HG03520 (cell line): ENCODE data around the gene MKKS.

Experiments used
- ATAC-seq: cut with Tn5 transposase; IDR thresholded peaks from one replicate; pipeline ENCODE4 v1.9.1; 2021; ENCODE audit warnings: mild to moderate bottlenecking, moderate library complexity; ENCODE audit not compliant: unreplicated experiment

Gene MKKS

DNA sequence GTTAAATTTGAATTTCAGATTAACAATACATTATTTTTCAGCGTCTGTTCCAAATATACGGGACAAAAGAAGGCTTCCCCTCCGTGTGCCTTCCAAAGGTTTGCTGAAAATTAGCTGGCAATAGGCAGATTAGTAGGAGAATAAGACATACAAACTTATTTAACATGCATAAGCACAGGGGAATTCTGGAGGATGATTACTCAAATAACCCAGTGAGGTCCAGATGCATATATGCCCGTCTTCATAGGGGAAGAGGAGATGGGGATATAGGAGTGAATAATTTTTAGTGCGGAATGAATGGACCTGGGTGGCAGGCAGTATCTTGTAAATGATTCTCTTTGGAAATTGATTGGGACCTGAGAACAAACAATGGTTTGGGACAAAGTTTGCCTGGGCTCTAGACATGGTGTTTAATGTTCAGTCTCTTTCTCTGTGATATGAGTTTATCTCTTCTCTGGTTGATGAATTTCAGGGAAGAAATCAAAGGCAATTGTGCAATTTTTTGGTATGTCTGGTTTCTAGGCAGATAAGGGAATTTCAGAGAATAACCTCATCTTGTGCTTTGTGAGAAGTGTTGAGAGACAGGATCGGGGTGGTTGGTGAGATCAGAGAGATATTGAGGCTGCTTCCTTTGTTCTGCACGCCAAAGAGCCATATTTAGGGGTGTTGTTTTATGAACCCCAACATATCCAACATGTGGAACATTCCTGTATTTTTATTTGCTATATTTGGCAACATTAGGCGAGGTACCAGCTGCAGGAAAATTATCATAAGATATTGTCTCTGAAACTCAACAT lies 63.7 kb downstream of the MKKS start:
- ATAC-seq: no peak

DNA sequence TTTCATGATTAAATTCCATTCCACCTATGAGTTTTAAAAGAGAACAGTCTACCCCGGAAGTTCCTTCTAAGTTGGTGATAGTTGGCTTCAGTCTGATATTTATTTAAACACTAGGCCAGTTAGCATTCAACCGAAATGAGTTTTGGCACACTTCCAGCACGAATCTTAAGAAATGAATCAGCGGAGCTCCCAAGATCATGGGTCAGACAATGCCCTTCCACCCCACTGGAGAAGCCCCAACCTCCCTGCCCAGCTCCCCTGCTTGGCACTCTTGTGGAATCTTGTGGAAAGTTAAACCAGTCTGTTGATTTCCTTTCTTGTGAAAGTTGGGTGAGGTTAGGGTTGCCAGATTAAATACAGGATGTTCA lies 64.3 kb downstream of the MKKS start:
- ATAC-seq: no peak

GRCh38 chr20:10368702-10369041 lies 65.3 kb downstream of the MKKS start:
- no peak for ATAC-seq

DNA sequence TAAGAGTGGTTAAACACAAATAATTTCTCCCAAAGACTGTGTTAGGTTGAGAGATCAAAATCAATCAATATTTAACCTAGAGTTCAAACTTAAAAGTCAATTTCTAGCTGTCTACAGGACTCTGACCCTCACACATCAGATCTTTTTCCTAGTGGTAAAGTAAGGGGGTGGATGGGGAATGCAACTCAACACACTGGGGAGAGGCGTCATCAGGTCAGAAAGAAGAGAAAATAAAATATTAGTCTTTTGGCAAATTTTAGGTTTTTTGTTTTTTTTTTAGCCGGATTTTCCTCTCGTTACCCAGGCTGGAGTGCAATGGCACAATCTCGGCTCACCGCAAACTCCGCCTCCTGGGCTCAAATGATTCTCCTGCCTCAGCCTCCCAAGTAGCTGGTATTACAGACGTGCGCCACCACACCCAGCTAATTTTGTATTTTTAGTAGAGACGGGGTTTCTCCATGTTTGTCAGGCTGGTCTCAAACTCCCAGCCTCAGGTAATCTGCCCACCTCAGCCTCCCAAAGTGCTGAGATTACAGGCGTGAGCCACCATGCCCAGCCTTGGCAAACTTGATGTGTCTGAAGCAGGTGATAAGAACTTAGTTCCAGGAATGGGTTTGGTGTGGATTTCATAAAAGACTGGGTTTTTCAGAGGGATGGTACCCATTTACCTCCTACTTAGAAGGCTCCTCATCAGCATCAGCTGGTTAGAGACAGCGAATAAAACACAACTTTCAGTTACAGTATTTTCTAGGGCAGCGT lies 65.9 kb downstream of the MKKS start:
- ATAC-seq: no peak

- no peak for ATAC-seq
Measured at GRCh38 chr20:10367693-10367942, 66.4 kb downstream of the MKKS start.

DNA sequence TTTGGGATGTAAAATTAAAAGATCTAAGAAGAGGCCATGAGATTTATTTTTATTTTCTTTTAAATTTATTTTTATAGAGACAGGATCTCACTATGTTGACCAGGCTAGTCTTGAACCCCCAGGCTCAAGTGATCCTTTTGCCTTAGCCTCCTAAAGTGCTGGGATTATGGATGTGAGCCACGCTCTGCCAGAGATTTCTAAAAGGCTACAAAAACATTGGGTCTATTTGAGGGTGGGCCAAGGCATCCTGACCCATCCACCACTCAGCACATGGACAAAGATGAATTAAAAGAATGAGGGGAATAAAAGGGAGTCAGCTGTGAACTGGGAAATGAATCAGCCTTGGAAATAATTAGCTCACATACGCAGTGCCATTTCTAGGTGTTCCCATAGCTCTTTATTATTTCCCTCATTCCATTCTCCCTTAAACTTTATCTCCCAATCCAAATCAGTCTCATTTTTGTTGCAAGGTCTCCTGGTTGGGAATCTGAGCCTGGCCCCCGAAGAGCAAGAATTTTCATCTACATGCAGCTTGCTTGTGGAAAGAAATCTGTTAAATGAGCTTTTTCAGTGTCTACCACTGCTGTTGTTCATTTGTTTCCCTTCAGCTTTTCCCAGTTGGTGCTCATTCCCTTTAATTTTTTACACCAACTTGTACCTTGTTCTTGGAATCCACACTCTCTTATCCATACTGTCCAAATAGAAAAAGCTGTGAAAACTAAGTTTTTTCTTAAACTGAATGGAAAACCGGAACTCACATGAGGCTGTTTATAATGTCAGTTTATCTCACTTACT lies 66.9 kb downstream of the MKKS start:
- no peak for ATAC-seq

- ATAC-seq: peak; percentile 48
Measured at GRCh38 chr20:10362674-10363073, 71.3 kb downstream of the MKKS start.

- no peak for ATAC-seq
Measured at GRCh38 chr20:10360878-10361277, 73.1 kb downstream of the MKKS start.

- no peak for ATAC-seq
Measured at GRCh38 chr20:10359621-10360040, 74.4 kb downstream of the MKKS start.

DNA sequence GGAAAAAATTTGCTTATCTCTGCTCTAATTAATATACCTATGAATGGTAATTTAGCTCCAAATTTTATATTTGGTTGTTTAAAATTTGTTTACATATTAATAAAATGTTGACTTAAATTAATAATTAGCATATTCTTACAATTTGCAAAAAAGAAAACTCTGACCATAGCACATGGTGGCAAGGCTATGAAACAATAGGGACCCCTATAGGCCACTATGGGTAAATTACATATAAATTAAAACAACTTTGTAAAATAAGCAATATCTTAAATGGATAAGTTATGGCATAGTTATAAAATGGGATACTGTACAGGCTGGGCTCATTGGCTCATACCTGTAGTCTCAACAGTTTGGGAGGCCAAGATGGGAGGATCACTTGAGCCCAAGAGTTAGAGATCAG lies 76.0 kb downstream of the MKKS start:
- ATAC-seq: no peak

DNA sequence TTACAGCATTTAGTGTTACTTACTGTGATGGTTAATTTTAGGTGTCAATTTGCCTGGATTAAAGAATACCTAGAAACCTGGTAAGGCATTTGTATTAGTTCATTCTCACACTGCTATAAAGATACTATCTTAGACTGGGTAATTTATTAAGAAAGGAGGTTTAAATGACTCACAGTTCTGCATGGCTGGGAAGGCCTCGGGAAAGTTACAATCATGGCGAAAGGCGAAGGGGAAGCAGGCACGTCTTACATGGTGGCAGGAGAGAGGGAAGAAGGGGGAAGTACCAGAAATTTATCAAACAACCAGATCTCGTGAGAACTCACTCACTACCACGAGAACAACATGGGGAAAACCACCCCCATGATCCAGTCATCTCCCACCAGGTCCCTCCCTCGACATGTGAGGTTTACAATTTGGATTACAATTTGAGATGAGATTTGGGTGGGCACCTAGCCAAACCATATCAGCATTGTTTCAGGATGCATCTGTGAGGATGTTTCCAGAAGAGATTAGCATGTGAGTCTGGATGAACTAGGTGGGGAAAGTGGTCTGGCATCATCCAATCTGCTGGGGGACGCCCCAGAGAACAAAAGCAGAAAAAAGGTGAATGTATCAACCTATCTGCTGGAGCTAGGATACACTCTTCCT lies 76.8 kb downstream of the MKKS start:
- ATAC-seq: no peak

- no peak for ATAC-seq
Measured at GRCh38 chr20:10356628-10357027, 77.4 kb downstream of the MKKS start.

DNA sequence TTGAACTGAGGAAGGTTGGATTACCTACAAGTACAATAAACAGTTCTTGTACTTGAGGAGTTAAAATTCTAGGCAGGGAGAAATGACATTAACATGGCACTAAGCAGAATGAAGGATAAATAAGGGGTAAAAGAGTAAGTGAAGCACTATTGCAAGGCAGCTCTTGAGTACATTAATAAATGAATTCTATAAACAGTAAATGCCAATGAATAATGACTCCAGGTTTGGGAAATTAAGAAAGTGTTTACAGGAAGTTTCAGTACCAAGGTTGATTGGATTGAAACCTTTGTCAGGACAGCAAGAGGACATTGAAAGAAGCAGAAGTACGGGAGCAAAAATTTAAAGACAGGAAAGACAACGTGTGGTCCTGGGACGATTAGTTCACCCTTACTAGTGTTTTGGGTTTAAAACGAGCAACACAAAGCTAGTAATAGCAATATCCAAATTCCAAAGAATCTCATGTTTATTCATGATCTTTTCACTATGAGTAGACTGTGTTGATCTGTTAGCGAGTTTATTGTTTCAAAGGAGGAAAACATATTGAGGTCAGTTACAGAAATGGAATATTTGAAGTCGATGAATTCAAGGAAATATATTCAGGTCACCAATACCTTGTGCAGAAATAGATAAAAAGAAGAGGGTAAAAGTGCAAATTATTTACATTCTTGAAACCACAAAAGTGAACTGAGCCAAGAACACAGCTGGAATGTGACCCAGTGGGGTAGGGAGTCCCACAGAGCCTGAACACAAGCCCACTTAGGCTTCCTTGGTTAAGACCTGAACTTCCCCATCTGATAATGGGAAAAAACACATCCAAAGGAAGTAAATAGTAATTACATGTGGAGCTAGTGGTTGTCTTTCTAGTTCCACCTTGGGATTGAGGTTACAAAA lies 80.8 kb downstream of the MKKS start:
- ATAC-seq: no peak
